PC-3 (cell line): ENCODE results near the gene GPC5.

Experiments used
- EZH2phosphoT487 ChIP-seq: fragments of 300-600 bp; sonication (generic); IDR thresholded peaks from 2 replicates; pipeline ENCODE4 v1.6.1; 2018; ENCODE audit warnings: mild to moderate bottlenecking, antibody characterized with exemption, low read length, borderline replicate concordance
- TF ChIP-seq, protein P1 (sequence below): fragments of 300-600 bp; sonication (generic); conservative IDR thresholded peaks from 2 replicates; pipeline ENCODE4 v1.5.1; 2017; ENCODE audit warnings: antibody characterized with exemption, low read depth, mild to moderate bottlenecking, low read length

DNA sequence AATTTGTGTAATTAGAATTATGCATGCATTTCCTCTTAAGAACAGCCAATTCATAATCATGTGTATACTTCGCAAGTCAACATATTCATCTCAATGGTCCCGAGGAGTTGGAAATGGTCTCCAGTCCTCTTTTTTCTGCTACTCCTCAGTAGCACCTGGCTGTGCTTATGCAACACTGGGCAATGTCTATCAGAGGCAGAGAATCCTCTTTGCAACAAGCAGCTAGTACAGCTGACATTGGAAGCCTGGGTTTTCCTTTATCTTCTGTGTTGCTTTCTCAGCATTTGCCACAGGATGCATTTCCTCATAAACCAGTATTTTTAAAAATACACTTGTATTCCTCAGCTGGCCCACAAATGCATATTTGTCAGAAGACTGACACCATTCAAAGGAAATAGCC, 1422.9 kb downstream of the GPC5 start:
- TF ChIP-seq, protein P1, sequence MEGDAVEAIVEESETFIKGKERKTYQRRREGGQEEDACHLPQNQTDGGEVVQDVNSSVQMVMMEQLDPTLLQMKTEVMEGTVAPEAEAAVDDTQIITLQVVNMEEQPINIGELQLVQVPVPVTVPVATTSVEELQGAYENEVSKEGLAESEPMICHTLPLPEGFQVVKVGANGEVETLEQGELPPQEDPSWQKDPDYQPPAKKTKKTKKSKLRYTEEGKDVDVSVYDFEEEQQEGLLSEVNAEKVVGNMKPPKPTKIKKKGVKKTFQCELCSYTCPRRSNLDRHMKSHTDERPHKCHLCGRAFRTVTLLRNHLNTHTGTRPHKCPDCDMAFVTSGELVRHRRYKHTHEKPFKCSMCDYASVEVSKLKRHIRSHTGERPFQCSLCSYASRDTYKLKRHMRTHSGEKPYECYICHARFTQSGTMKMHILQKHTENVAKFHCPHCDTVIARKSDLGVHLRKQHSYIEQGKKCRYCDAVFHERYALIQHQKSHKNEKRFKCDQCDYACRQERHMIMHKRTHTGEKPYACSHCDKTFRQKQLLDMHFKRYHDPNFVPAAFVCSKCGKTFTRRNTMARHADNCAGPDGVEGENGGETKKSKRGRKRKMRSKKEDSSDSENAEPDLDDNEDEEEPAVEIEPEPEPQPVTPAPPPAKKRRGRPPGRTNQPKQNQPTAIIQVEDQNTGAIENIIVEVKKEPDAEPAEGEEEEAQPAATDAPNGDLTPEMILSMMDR = no peak
- no peak for TF ChIP-seq EZH2phosphoT487
